Astrocyte (in vitro differentiated cells and primary cell): Measurements from ENCODE around the gene AK9.

Experiments used
- CTCF ChIP-seq: IDR thresholded peaks from 2 replicates; pipeline ENCODE4 v1.5.1; 2011; ENCODE audit warnings: low read depth, mild to moderate bottlenecking, inconsistent platforms, low read length, moderate library complexity; ENCODE audit not compliant: insufficient read depth
- EZH2 ChIP-seq: IDR thresholded peaks from 2 replicates; pipeline ENCODE4 v1.6.1; 2012; ENCODE audit warnings: mild to moderate bottlenecking, low read length, inconsistent platforms; ENCODE audit not compliant: insufficient read depth

- TF ChIP-seq CTCF (no peak), EZH2 (no peak)
Observed at GRCh38 chr6:109469591-109470189, 221.3 kb downstream of the AK9 start.
